ENCODE data around the gene C11orf87.

The C11orf87 gene

GRCh38 chr11:109443052-109443451 is 21.1 kb downstream of the C11orf87 start:
- no peak for DNase-seq (ENCODE audit: low spot score)

- DNase-seq (ENCODE audit: low spot score) = no peak
These were observed 32.9 kb downstream of the C11orf87 start for GRCh38 chr11:109454857-109455256.
